GM15510 (cell line): Measurements from ENCODE around the gene RAD51B.

ENCODE experiments used
- POLR2A ChIP-seq: IDR thresholded peaks from 3 replicates; pipeline ENCODE4 v1.6.1; 2011; ENCODE audit warnings: borderline replicate concordance; ENCODE audit not compliant: insufficient read length; ENCODE audit errors: extremely low read depth

Gene RAD51B

DNA sequence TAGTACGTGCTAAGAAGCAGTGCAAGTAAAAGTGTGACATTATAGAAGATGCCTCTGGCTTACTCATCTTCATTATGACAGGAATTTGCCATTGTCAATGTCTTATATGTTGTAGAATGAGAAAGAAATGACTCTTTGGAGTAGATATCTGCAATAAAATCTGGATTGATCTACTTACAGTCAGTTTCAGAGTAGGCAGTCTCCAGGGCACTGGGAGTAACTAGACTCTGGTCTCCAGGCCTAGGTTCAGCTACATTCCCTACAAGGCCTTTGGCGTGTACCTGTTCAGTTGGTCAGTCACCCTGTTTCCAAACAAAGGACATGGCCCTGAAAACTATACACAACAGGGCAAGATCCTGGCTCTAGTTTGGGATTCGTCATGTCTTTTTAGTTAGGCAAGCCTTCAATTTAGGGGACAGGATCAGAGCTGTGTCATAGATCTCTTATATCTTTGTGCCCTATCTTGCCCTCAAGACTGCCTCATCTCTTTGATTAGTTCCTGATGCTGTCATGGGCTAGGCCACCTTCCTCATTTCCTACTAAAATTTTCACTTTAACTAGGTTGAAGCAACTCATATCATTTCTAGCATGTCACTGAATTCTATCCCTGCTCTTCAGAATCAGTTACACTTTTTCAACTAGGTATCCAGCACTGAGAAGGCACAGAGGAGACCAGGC lies 410.0 kb downstream of the RAD51B start:
- TF ChIP-seq POLR2A: no peak

DNA sequence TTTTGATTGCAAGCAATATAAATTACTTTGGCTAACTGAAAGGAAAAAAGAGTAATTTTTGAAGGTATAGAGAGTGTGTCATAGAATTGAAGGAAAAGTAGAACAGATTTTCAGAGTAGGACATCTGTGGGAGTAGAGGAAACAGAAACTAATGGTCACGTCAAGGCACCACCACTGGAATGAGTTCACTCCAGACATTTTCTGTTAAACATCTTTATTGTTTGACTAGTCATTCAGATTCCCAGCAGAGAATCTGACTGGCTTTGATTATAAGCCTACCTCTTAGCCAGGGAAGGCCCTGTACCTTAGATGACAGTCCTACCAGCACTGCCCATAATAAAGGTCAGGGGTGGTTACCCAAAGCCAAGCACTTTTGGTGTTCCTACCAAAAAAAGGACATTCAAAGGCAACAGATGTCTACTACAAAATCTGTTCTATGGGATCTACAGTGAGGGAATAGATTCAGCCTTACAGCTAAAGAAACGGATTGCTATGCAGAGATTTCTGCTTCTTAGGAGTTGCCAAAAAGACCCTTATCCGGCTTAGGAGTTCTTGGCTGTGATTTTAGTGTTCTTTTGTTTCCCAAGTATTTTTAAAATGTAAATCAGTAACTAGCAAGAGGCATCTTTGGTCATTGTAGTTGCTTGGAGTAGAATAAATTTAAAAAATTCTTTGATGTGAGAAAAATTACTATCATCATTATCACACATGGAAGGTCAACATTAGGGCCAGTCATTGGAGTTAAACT lies 410.8 kb downstream of the RAD51B start:
- no peak for TF ChIP-seq POLR2A

DNA sequence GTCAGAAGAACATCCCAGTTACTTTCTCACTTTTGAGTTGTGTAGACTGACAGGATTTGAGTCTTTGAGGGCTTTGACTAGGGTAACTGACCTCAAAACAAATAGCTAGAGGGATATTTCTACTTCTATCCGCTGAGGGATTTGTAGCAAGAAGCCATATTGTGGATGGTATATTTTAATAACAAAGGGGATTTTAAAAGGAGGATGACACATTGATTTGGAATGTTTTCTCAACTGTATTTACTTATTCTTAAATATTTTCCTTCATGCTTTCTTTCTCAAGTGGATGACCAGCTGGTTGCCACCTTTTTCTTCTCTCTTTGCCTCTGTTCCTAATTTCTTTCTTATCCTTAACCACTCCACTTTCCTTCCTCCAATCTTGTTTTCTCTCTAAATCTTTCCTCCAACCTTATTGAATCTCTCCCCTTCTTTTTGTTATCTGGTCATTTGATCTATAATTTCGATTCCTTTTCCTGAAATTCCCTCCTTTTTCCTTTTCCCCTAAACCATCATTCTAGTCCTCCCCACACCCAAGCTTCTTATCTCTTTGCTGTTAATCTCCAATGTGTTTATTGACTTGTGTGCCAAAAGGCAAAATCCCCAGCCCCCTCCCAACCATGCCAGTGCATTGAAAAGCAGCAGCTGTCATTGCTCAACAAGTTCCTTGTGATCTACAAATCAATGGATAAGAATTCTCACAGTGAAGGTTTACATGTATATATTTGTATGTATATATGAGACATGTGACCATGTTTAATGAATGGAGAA lies 411.6 kb downstream of the RAD51B start:
- no peak for TF ChIP-seq POLR2A

DNA sequence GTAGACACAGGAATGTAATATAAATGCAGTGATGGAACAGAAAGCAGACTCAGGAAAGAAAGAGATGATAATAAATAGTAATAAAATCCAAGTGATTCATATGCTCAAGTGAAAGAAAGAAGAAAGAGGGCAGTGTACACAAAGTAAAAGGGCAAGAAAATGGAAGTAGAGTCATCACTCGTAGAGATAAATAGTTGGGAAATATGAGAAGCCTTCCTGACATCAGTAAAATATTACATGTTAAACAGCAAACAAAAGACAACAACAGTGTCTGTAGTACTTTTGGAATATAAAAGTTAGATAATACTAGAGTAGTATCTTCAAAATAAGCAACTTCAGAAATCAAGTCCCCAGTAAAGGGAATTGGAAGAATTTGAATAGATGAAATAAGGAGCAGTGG lies 412.3 kb downstream of the RAD51B start:
- TF ChIP-seq POLR2A: no peak

DNA sequence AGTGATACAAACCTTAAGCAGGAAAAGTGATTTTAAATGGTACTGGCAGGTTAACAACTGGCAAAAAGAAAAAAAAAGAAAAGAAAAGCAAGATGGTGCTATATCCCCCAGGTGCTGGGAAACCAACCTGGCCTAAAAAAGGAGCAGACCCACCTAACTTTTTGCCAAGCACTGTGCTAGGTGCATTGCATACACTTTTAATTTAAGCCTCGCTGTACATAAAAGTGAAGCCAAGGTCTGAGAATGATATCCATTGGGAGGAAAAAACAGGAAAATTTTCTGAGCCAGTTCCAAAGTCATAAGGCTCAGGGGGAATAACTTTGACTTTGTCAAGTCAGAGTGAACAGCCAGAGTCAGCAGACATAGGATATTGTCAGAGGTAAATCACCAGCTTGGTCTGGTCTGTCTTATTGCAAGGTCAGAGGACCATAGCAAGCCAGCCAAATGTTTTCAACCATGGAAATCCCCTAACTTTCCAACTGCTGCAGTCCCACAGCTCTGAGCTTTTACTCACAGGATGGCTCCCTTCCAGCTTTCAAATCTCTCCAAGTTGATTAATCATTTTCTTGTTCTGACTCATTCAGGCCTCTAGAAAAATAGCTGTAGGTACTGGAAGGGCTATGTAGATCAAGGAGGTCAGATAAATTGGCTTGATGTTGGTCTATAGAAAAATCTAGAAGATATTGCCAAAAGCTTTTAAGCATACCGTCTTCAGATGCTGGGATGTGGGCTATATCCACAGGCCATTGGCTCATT lies 412.9 kb downstream of the RAD51B start:
- no peak for TF ChIP-seq POLR2A

DNA sequence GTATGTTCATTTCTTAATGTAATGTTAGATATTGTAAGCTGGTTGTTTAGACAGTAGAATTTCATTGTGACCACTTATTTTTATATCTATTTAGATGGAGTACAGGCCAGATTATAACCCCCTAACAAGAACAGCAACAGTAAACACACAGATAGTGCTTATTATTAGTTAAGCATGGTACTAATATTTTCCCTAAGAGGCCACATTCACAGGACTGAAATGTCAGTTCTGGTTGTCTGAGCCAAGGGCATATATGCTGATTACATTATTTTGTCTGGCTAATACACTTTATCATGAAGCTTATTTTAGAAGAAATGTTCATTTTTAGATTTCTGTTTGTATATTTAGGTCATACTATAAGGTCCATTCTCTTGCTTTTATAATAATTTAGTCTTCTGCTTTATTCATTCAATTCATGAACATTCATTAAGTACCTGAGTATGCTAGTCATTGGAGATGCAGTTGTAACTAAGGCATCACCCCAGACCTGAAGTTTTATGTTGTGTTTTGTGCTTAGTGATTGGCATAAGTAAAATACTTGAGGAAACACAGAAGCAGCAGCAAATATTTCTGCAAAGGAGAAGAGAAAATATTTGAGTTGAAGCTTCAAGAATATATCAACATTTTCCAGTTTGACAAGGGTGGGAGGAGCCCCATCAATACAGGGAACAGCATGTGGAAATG lies 413.7 kb downstream of the RAD51B start:
- TF ChIP-seq POLR2A: no peak

DNA sequence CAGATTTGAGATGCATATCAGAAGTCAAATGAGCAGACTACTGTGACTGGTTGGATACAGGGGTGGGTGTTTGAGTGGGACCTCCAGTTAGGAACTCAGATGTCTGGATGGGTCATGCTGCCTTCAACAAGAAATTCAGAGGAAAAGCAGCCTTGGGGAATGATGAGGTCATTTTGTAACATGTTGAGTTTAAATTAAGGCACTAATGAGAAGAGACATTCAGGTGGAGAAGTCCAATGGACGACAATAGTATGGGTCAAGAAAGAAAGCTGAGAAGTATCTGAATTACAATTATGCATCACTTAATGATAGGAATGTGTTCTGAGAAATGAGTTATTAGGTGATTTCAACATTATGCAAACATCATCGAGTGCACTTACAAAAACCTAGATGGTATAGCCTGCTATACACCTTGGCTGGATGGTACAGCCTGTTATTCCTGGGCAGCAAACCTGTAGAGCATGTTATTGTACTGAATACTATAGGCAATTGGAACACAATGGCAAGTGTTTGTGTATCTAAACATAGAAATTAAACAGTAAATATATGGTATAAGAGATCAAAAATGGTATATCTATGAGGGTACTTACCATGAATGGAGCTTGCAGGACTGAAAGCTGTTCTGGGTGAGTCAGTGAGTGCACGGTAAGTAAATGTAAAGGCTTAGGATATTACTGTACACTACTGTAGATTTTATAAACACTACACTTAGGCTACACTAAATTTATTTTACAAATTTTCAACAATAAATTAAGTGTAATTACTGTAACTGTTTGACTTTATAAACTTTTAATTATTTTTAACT lies 414.7 kb downstream of the RAD51B start:
- TF ChIP-seq POLR2A: no peak

DNA sequence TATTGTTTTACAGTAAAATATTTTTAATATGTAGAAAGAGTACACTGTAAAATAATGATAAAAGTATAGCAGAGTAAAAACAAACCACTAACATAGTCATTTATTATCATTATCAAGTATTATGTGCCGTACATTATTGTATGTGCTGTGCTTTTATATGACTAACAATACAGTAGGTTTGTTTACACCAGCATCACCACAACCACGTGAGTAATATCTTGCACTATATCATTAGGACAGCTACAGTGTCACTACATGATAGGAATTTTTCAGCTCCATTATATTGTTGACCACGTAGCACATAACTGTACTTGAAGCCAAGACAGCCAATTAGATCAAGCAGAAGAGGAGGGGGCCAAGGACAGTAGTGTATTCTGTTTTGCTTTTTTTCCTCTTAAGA lies 415.4 kb downstream of the RAD51B start:
- no peak for TF ChIP-seq POLR2A

DNA sequence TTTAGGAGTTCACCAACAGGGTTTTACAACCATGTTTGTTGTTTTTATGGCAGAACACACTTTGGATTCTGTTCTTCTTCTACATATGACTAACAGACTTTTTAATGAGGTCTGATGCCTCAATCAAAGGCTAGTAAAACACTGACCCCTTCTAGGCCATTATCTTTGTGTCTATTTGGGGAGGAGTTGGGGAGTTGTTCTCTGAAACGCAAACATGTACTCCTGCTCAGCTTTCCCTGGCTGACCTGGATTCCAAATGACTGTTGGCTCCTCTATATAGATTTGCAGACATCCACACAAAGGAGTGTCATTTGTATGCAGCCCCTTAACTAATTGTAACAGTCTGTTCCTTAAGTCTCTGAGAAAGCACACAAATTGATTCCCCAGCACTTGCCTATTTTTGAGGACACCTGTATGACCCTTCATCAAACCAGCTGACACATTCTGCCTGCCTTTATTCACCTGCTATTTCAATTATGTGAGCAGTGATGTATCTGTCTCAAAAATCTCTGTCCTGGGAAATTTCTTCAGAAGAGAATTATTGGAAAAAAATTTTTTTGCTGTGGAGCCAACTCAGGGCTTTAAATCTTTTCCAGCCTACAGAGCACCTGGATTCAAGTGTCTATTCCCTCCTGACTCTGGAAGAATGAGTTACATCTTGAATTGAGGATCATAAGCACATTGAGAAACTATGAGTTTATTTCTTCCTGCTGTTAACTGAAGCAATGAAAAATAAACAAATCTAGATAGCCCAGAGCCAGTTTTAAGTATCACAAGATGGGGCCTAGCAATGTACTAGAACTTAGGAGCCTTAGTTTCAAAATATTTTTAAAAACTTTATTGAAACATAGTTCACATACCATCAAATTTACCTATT lies 417.2 kb downstream of the RAD51B start:
- TF ChIP-seq POLR2A: no peak

DNA sequence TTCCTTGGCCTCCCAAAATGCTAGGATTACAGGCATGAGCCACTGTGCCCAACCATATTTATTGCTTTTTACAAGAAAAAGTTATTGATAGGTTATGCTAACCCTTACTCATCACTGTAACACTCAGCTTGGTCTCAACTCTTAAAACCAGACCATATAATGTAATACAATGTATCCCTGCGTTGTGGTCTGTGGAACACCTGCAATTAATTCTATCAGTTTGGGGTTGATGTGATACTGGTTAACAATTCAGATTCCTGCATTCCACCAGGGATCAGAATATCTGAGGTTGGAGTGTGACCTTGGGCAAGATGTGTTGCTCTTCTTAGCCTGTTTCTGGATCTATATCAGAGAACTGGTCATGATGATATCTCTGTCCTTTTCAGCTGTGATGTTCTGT lies 419.0 kb downstream of the RAD51B start:
- no peak for TF ChIP-seq POLR2A

DNA sequence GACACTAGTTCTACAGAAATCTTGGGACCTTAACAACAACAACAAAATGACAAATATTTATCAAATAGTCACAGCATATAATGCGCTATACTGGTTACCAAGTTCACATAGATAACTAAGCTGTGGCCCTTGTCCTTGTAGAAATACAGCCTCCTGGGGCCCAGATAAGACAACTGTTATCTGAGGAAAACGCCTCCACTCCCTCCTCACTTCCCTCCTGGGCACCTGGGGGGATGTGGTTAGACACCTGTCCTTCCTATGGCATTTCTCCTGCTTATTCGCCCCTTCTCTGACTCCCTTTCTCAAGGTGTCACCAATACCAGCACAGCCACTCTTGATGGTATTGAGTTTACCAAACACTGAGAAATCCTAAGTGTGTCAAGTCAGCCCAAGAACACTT lies 419.4 kb downstream of the RAD51B start:
- TF ChIP-seq POLR2A: no peak

DNA sequence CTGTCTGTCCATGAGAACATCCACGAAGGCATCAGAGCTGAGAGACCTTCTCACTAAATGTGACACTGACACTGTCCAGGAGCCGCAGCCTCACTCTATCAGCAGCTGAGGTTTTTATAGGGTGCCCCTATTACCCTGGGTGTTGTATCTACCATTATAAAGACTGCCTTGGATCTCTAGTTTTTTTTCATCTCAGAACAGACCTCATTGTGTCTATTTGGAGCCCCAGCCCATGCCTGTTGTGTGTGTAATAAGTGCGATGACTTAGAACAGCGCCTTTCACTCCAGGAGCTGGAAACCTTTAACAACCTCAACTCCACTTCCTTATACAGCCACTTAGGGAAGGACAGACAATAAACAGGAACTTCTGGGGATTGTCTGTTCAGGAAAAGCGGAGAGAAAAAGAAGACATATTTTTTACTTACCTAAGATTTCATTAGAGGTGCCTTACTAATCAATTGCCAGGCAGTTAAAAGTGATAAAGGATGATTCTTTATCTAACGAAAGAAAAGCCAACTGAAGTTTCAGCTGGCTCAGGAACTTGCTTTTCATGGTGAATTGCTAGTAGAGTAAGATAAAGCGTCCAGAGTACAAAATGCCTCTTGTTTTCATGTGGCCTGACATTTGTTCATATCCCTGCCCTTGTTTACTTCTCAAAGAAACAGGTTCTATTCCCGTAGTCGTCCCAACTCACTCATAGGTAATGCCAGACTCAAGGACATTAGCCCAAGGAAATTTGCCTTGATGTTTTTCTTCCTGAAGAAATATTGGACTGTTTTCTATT lies 420.6 kb downstream of the RAD51B start:
- no peak for TF ChIP-seq POLR2A

DNA sequence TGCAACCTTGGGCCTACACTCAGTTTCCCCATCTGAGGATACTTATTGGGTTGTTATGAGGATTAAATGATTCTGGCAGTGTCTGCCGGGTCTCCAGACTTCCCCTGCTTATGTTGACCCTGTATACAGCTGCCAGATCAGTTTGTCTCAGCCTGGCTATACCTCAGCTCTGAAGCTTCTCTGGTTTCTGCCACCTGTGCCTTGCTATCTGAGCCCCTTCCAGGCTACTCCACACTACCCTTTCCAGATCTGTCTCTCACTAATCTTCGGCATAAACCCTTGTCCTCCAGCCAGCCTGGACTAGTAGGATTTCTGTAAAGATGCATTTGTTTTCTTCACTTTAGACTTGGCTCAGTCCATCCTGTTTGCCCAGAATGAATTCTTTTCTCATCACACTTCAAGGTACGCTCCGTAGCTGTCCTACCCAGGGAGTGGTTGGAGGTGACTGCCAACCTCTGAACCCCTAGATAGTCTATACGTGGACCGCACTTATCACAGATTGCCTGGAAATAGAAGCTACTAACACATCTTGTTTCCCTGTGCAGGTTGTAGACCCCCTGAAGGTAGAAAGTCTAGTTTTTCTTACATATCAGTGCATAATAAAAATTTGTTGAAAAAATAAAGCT lies 422.4 kb downstream of the RAD51B start:
- TF ChIP-seq POLR2A: no peak
